HG02938 (cell line): ENCODE results near the gene PLEKHA7.
"Not testable (repeated sequence)": the region's sequence is repeated elsewhere in the genome, so short reads cannot be mapped to it uniquely, and the experiment has no call there.

Experiments used
- ATAC-seq: cut with Tn5 transposase; IDR thresholded peaks from one replicate; pipeline ENCODE4 v1.9.1; 2021; ENCODE audit warnings: mild to moderate bottlenecking, moderate library complexity; ENCODE audit not compliant: unreplicated experiment

PLEKHA7 gene

GRCh38 chr11:16979703-16980622 is 34.3 kb downstream of the PLEKHA7 start:
- no peak for ATAC-seq

- no peak for ATAC-seq
These were observed 36.3 kb downstream of the PLEKHA7 start for GRCh38 chr11:16977994-16978315.

- ATAC-seq = no peak
These were observed 36.8 kb downstream of the PLEKHA7 start for GRCh38 chr11:16977136-16977993.

- no peak for ATAC-seq
These were observed 37.8 kb downstream of the PLEKHA7 start for GRCh38 chr11:16976379-16976778.

GRCh38 chr11:16975906-16976305 is 38.3 kb downstream of the PLEKHA7 start:
- ATAC-seq = no peak

GRCh38 chr11:16973338-16973964 is 40.8 kb downstream of the PLEKHA7 start:
- no peak for ATAC-seq

- no peak for ATAC-seq
These were observed 44.9 kb downstream of the PLEKHA7 start for GRCh38 chr11:16969010-16969999.

GRCh38 chr11:16968196-16968595 is 46.0 kb downstream of the PLEKHA7 start:
- no peak for ATAC-seq

- no peak for ATAC-seq
These were observed 47.1 kb downstream of the PLEKHA7 start for GRCh38 chr11:16966930-16967671.

GRCh38 chr11:16964501-16964900 is 49.7 kb downstream of the PLEKHA7 start:
- ATAC-seq = no peak

- no peak for ATAC-seq
These were observed 50.8 kb downstream of the PLEKHA7 start for GRCh38 chr11:16963316-16963876.

- ATAC-seq = not testable (repeated sequence)
These were observed 51.6 kb downstream of the PLEKHA7 start for GRCh38 chr11:16962589-16962988.

GRCh38 chr11:16962146-16962545 is 52.1 kb downstream of the PLEKHA7 start:
- ATAC-seq = no peak

- no peak for ATAC-seq
These were observed 54.0 kb downstream of the PLEKHA7 start for GRCh38 chr11:16960250-16960649.

- no peak for ATAC-seq
These were observed 54.6 kb downstream of the PLEKHA7 start for GRCh38 chr11:16959602-16960001.

GRCh38 chr11:16958833-16959232 is 55.4 kb downstream of the PLEKHA7 start:
- ATAC-seq = no peak

GRCh38 chr11:16956538-16957153 is 57.6 kb downstream of the PLEKHA7 start:
- no peak for ATAC-seq

- no peak for ATAC-seq
These were observed 60.6 kb downstream of the PLEKHA7 start for GRCh38 chr11:16953663-16954062.
